22Rv1 (cell line): ENCODE data around the gene TNNT3.

ENCODE experiments used
- H3K27ac ChIP-seq: fragments of 450-650 bp; 2 replicates; pipeline ENCODE4 v1.5.1; 2017
- ZFX ChIP-seq: fragments of 450-650 bp; IDR thresholded peaks from 2 replicates; pipeline ENCODE4 v1.6.1; 2017; ENCODE audit warnings: antibody characterized with exemption, borderline replicate concordance
- TF ChIP-seq, protein P1 (sequence below): fragments of 450-650 bp; IDR thresholded peaks from 2 replicates; pipeline ENCODE4 v1.5.1; 2017; ENCODE audit warnings: mild to moderate bottlenecking

TNNT3 gene

DNA sequence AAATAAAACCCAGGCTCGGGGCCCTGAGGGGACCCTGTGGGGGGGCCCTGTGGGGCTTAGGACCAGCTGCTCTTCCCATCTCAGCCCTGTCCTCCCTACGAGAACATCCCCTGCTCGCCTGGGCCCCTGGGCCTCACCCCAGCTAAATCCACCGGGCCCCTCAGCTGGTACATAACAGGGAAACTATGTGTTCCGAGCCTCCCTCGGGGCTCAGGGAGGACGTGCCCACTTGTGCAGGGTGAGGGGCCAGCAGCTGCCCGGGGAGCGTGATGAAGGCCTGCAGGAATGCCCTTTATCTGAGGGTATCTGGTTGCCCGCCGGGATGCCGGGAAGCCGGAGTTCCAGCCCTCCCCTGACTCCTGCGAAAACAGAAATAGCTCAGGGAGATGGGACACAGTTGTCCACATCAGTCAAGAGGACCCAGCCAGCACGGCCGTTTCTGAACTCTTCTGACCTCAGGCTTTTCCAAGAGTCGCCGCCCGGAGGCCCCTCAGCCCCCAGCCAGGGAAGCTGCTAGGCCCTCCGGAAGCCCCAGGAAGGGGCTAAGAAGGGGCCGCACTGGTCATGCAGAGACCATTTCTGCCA lies 48.2 kb downstream of the TNNT3 start:
- no peak for TF ChIP-seq ZFX
- TF ChIP-seq, protein P1, sequence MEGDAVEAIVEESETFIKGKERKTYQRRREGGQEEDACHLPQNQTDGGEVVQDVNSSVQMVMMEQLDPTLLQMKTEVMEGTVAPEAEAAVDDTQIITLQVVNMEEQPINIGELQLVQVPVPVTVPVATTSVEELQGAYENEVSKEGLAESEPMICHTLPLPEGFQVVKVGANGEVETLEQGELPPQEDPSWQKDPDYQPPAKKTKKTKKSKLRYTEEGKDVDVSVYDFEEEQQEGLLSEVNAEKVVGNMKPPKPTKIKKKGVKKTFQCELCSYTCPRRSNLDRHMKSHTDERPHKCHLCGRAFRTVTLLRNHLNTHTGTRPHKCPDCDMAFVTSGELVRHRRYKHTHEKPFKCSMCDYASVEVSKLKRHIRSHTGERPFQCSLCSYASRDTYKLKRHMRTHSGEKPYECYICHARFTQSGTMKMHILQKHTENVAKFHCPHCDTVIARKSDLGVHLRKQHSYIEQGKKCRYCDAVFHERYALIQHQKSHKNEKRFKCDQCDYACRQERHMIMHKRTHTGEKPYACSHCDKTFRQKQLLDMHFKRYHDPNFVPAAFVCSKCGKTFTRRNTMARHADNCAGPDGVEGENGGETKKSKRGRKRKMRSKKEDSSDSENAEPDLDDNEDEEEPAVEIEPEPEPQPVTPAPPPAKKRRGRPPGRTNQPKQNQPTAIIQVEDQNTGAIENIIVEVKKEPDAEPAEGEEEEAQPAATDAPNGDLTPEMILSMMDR = no peak
- H3K27ac ChIP-seq = no peak overlapping the region

DNA sequence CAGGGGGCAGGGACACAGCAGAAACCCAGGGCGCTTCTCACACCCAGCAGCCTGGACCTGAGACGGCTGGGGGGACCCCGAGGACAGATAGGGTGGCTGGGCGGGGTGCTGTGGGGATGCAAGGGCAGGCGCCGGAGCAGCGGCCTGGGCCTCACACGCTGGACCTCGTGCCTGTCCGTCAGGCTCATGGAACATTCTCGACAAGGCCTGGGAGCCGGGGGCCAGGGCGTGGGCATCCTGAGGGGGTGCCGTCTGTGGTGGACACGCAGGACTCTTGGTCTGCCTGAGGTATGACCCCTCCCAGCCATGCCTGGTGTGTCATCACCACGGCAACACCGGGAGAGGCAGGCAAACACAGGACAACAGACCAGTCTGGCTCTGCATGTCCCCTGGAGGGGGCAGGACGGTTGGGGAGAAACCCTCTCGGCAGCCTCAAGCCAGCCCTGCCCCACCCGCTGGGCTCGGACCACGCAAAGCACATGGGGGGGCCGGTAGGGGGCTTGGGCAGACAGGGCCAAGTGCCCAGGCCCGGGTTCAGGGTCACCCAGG lies 49.0 kb downstream of the TNNT3 start:
- H3K27ac ChIP-seq = no peak overlapping the region
- TF ChIP-seq, protein P1 = no peak
- TF ChIP-seq ZFX = no peak

- no peak overlapping the region for H3K27ac ChIP-seq
- TF ChIP-seq, protein P1 = no peak
- TF ChIP-seq ZFX = no peak
These were observed 49.5 kb downstream of the TNNT3 start for GRCh38 chr11:1969035-1969434.

DNA sequence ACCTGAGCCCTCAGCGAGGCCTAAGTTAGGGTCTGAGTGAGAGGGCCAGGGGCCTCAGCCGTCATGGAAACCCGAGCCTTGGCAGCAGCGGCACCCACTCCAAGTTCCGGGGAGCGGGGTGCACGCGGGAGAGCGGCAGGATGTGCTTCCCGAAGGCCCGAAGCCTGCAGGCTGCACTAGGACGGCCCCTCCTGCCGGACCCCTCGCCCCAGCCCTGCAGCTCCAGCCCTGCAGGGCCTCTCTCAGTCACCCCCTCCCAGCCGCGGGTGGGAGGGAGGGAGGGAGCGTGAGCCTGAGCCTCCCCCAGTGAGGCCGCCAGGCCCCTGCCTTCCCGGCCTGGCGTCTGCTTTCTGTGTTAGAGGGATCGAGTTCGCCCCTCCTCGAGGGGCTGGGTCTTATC lies 50.3 kb downstream of the TNNT3 start:
- TF ChIP-seq ZFX = no peak
- TF ChIP-seq, protein P1 = no peak
- no peak overlapping the region for H3K27ac ChIP-seq

- TF ChIP-seq ZFX = no peak
- TF ChIP-seq, protein P1 = no peak
These were observed 51.5 kb downstream of the TNNT3 start for GRCh38 chr11:1970956-1971355.

GRCh38 chr11:1975185-1975584 lies 55.7 kb downstream of the TNNT3 start:
- TF ChIP-seq, protein P1 = no peak
- TF ChIP-seq ZFX = no peak
- no peak overlapping the region for H3K27ac ChIP-seq

More at GRCh38 chr11:1970956-1971355, 51.5 kb downstream of the TNNT3 start:
- H3K27ac ChIP-seq = no peak overlapping the region

GRCh38 chr11:1978720-1979473 lies 59.4 kb downstream of the TNNT3 start:
- TF ChIP-seq, protein P1 = no peak
- no peak for TF ChIP-seq ZFX
- no peak overlapping the region for H3K27ac ChIP-seq
